Suprapubic skin (tissue), 3 donors: ENCODE results near the gene LRRC26.

Source experiments
- CTCF ChIP-seq, 2 donors: fragments of 200-600 bp in 1 of 2; fragments of 450-650 bp in 1 of 2; sonication (generic) in 1 of 2; IDR thresholded peaks; one replicate each; pipeline ENCODE4 v1.5.1; 2016 to 2019; ENCODE audit warnings: antibody characterized with exemption in 2 of 2, mild to moderate bottlenecking in 1 of 2, moderate library complexity in 1 of 2
- POLR2A ChIP-seq, 2 donors: fragments of 450-650 bp; IDR thresholded peaks; one replicate each; pipeline ENCODE4 v1.6.1; 2017; ENCODE audit warnings: antibody characterized with exemption in 2 of 2, mild to moderate bottlenecking in 2 of 2, moderate library complexity in 2 of 2

DNA sequence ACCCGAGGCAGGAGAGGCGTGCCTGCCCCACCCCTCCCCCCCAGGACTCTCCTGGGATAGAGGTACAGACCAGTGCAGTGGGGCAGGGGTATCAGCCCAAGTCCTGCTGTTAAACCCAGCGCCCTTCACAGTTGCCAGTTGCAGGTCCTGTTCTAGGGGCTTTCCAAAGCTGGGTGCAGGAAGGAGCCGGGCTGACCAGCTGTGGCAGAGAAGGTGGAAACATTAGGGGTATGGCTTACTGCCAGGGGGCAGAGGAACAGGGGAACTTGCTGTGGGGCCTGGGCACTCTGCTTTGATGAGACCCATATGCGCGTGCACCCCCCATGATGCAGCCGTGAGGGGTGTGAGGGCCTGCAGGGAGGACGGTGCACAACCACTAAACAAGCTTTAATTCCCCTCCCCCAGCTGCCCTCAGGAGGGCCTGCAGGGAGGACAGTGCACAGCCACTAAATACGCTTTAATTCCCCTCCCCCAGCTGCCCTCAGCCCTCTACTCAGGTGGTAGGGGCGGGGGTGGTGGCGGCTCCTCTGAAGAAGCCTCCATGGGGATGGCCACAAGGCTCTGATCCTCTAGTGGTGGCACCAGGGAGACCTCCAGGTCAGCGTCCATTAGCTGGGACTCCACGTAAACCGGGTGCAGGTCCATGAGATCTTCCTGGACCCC, 766 bp upstream of the LRRC26 start:
- TF ChIP-seq POLR2A (IDR thresholded peaks at IDR 0.05) (no peak), CTCF (IDR thresholded peaks at IDR 0.05) (no peak)
